HCT116 (cell line): Measurements from ENCODE around the gene ANGPT4.
A peak's percentile ranks its signal among the peaks of the same experiment; 100 is the strongest.

Source experiments
- POLR2A ChIP-seq: IDR thresholded peaks from 2 replicates; pipeline ENCODE4 v1.7.0; 2011; ENCODE audit warnings: borderline replicate concordance; ENCODE audit not compliant: insufficient read depth, insufficient read length; ENCODE audit errors: extremely low read depth
- POLR2AphosphoS5 ChIP-seq: IDR thresholded peaks from 2 replicates; pipeline ENCODE4 v1.6.1; 2011; ENCODE audit warnings: mild to moderate bottlenecking, low read depth, low read length, moderate library complexity
- SP1 ChIP-seq: IDR thresholded peaks from 2 replicates; pipeline ENCODE4 v1.6.1; 2012; ENCODE audit warnings: low read depth
- TCF7L2 ChIP-seq: IDR thresholded peaks from 2 replicates; pipeline ENCODE4 v1.7.0; 2011; ENCODE audit warnings: borderline replicate concordance, inconsistent platforms; ENCODE audit not compliant: insufficient read depth, insufficient read length; ENCODE audit errors: extremely low read depth
- TF ChIP-seq, protein P1 (sequence below), 3 experiments: fragments of 200-600 bp in 1 of 3; sonication (generic) in 1 of 3; IDR thresholded peaks in 2 of 3; conservative IDR thresholded peaks in 1 of 3; 2 replicates each; pipeline ENCODE4 v1.5.1; 2012 to 2017; ENCODE audit warnings: low read depth in 2 of 3, low read length in 2 of 3, antibody characterized with exemption in 1 of 3, borderline replicate concordance in 1 of 3, control low read depth in 1 of 3, mild to moderate bottlenecking in 1 of 3, mixed read lengths in 1 of 3, mixed run types in 1 of 3, moderate library complexity in 1 of 3; ENCODE audit not compliant: insufficient read depth in 1 of 3
- TF ChIP-seq, protein P2 (sequence below): IDR thresholded peaks from 2 replicates; pipeline ENCODE4 v1.6.1; 2012; ENCODE audit warnings: low read depth

DNA sequence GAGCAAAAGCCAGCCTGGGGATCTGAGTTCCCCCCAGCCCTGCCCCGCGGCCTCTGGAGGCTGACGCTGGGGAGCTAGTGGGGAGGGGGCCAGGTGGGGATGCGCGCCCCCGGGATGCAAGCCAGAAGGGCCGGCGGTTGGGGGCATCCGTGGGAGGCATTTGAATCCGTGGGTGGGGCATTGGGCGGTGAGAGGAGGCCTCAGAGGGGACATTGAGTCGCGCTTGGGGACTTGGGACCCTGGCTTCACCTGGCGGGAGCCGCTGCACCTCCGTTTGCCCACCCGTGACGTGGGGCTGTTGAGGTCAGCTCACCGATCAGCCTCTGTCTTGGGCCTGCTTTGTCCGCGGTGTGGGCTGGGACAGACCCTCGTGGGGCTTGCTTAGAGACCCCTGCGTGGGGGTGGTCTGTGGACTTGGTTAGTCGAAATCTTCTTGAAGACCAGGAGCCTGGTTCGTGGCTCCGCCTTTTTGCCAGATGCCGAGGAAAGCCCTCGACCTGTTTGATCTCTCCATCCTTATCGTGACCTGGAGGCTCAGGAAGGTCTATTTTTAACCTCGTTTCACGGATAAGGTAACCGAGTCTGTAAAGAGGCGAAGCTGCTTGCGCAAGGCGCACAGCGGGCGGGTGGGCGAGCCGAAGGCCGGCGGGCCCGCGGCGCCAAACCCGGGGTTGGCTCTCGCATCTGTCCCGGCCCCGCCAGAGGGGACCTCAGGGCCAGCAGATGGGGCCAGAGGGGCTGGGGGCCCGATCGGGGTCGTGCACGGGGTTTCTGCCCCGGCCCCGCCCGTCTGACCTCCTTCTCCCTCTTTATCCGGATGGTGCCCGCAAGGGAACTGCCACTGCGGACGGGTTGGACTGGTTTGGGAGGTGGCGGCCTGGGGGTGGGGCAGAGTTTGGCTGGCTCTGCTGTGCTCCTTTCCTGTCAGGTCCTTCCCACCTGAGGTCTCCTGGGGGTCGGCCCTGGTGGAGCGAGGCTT lies 74.3 kb downstream of the ANGPT4 start:
- TF ChIP-seq, protein P1, sequence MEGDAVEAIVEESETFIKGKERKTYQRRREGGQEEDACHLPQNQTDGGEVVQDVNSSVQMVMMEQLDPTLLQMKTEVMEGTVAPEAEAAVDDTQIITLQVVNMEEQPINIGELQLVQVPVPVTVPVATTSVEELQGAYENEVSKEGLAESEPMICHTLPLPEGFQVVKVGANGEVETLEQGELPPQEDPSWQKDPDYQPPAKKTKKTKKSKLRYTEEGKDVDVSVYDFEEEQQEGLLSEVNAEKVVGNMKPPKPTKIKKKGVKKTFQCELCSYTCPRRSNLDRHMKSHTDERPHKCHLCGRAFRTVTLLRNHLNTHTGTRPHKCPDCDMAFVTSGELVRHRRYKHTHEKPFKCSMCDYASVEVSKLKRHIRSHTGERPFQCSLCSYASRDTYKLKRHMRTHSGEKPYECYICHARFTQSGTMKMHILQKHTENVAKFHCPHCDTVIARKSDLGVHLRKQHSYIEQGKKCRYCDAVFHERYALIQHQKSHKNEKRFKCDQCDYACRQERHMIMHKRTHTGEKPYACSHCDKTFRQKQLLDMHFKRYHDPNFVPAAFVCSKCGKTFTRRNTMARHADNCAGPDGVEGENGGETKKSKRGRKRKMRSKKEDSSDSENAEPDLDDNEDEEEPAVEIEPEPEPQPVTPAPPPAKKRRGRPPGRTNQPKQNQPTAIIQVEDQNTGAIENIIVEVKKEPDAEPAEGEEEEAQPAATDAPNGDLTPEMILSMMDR (IDR thresholded peaks at IDR 0.05 in 2 of 3, conservative IDR thresholded peaks at IDR 0.05 in 1 of 3; ENCODE audit: borderline replicate concordance in 1 of 3, insufficient read depth in 1 of 3, low read depth in 2 of 3, low read length in 2 of 3): 0 out of 6 replicates have a peak, but pooled peaks of 1 of the 3 experiments have one; percentile 3
- TF ChIP-seq, protein P2, sequence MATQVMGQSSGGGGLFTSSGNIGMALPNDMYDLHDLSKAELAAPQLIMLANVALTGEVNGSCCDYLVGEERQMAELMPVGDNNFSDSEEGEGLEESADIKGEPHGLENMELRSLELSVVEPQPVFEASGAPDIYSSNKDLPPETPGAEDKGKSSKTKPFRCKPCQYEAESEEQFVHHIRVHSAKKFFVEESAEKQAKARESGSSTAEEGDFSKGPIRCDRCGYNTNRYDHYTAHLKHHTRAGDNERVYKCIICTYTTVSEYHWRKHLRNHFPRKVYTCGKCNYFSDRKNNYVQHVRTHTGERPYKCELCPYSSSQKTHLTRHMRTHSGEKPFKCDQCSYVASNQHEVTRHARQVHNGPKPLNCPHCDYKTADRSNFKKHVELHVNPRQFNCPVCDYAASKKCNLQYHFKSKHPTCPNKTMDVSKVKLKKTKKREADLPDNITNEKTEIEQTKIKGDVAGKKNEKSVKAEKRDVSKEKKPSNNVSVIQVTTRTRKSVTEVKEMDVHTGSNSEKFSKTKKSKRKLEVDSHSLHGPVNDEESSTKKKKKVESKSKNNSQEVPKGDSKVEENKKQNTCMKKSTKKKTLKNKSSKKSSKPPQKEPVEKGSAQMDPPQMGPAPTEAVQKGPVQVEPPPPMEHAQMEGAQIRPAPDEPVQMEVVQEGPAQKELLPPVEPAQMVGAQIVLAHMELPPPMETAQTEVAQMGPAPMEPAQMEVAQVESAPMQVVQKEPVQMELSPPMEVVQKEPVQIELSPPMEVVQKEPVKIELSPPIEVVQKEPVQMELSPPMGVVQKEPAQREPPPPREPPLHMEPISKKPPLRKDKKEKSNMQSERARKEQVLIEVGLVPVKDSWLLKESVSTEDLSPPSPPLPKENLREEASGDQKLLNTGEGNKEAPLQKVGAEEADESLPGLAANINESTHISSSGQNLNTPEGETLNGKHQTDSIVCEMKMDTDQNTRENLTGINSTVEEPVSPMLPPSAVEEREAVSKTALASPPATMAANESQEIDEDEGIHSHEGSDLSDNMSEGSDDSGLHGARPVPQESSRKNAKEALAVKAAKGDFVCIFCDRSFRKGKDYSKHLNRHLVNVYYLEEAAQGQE: no peak
- TF ChIP-seq SP1: peak; percentile 75
- peak; percentile 59 for TF ChIP-seq POLR2AphosphoS5
- no peak for TF ChIP-seq POLR2A
- peak; percentile 37 for TF ChIP-seq TCF7L2
